GM18505 (cell line): ENCODE results near the gene CEL.

Experiments
- ATAC-seq: cut with Tn5 transposase; IDR thresholded peaks from one replicate; pipeline ENCODE4 v1.9.1; 2021; ENCODE audit not compliant: unreplicated experiment
- POLR2A ChIP-seq: IDR thresholded peaks from 4 replicates; pipeline ENCODE4 v1.6.1; 2011; ENCODE audit warnings: borderline replicate concordance; ENCODE audit not compliant: insufficient read depth, insufficient read length; ENCODE audit errors: extremely low read depth

Gene CEL

DNA sequence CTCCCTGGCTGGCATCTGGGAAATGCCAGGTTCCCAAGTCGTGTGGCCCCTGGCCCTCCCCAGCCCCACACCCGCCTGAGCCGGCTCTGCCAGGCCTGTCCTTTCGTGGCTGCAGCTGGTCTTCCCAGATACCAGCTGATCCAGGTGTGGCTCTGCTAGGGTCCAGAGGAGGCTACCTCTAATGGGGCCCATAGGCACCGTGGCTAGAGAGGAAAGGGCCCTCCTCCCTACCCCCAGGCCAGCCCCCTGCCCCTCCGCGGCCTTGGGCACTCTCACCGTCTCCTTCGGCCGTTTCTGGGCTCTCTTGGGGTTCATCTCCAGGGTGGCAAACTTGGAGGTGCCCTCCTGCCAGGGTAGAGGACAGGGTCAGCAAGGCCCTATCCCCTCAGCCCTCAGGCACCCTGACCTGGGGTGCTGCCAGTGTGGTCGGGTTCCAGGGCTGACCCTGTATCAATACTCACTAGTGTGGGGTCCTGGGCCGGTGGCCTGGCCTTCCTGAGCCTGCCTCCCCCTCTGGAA, 42.3 kb downstream of the CEL start:
- ATAC-seq, result no peak
- TF ChIP-seq POLR2A, result no peak

DNA sequence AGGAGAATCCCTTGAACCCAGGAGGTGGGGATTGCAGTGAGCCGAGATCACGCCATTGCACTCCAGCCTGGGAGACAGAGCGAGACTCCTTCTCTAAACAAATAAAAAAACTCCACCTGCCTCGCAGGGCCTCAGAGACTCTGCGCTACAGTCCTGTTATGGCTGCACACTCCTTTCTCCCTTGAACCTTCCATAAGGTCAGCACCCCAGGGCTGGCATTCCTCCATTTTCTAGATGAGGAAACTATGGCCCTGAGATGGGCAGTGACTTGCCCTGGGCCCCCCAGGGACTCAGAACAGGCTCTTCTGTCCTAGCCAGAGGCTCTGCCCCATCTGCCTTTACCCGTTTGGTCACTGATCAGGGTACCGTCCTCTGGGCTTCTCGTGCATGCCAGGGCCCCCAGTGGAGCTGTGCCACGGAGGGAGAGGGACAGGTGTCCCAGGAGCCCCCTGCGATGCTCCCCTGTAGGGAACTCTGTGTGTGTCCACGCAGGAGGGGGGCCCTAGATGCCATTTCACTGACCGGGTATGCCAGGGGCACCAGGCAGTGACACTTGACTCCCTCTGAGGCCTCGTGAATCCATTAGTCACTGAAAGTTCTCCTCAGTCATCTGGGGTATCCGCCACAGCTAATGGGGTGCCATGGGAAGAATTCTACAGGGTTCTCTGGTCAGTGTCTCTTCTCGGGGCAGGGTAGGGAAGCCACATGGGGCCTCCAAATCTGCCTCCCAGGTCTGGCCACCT, 43.1 kb downstream of the CEL start:
- no peak for ATAC-seq
- no peak for TF ChIP-seq POLR2A

DNA sequence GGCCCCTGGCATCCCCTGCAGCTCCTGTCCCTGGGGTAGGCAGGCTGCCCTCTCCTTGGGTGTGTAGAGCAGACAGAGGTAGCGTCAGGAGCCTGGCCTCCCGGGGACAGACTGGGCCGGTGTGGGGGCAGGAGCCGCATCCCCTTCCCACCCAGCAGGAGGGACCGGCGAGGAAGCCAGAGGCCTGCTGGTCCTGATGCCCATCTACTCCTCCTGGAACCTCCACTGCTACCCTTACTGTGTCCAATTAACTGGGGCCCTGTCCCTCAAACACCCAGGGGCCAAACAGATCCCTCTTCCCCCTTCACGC, 43.6 kb downstream of the CEL start:
- no peak for ATAC-seq

DNA sequence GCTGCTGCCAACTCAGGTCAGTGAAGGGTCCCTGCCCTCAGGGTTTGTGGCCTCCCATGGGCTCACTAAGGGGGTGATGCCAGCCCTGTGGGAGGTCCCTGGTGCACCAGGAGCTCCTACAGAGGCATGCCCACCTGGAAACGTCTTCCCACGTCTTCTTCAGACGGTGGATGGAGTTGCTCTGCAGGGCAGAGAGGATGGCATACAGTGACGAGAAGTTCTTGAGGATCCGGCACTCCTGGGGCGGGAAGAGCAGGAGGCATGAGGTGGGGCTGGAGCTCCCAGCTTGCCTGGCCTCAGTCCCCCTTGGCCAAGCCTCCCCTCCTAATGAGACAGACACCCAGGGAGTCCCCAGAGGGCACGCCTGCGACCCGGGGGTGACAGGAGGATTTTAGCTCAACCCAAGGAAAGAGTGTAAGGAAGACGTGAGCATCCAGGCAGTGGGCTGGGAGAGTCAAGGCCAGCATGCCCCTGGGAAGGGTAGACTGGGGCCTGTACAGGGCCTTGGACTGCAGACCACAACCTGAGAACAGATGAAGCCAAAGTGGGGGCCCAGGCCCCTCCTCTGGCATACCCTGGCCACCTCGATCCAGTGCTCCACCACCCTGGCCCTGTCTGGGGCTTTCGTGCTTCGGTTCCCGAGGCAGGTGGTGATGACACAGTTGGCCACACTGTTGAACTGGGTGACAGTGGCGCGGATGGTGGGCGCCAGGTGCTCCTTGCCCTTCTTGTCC, 44.9 kb downstream of the CEL start:
- no peak for TF ChIP-seq POLR2A
- no peak for ATAC-seq

More for the DNA sequence above, 43.6 kb downstream of the CEL start:
- no peak for TF ChIP-seq POLR2A

DNA sequence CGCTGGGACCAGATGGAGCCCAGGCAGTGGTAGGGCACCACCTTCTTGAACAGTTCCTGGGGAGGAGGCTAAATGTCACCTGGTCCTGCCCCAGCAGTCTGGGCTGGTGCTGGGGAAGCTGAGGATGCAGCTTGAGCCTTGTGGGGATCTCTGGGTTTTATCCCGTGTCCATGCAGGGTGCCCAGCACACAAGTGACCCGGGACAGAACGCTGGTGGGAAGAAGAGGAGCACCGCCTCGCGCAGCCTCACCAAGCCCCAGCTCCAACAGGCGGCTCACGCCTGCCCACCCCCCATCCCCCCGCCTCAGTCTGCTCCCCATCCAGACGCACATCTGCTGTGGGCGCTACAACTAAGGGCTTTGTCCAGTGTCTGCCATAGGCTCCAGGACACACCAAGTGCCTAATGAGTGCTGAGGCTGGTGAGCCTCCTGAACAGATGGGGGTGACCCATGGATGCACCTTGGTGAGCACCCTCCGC, 45.5 kb downstream of the CEL start:
- no peak for TF ChIP-seq POLR2A
- ATAC-seq, result no peak

DNA sequence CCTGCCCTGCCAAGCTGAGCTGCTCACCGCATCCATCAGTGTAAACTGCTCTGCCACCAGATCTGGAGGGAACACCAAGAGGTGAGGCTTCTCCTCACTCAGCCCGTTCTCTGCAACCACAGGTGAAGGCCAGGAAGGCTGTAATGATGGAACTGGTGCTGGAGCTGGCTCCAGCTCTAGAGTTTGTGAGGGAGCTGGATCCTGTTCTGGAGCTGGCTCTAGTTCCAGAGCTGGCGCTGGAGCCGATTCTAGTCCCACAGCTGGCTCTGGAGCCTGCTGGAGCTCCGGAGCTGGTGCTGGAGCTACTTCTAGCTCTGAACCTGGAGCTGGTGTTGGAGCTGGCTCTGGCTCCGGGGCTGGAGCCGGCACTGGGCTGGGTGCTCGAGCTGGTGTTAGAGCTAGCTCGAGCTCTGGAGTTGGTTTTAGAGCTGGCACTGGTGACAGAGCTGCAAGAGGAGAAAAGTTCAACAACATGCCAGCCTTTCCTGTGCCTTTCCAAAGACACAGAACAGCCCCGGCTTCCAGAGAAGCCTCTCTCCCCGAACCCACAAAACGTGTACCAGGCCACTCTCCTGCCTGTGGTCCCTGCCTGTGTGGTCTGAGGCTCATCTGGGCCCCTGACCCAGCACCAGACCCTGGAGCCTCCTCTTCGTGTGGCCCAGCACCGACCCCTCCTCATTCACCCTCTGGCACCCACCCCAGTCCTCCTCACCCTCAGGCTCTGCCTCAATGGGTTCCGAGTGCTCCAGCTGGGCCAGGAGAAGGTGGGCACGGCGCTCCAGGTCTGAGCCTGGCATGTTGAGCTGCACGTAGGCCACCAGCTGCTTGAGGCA, 46.4 kb downstream of the CEL start:
- TF ChIP-seq POLR2A, result no peak
- ATAC-seq, result no peak

DNA sequence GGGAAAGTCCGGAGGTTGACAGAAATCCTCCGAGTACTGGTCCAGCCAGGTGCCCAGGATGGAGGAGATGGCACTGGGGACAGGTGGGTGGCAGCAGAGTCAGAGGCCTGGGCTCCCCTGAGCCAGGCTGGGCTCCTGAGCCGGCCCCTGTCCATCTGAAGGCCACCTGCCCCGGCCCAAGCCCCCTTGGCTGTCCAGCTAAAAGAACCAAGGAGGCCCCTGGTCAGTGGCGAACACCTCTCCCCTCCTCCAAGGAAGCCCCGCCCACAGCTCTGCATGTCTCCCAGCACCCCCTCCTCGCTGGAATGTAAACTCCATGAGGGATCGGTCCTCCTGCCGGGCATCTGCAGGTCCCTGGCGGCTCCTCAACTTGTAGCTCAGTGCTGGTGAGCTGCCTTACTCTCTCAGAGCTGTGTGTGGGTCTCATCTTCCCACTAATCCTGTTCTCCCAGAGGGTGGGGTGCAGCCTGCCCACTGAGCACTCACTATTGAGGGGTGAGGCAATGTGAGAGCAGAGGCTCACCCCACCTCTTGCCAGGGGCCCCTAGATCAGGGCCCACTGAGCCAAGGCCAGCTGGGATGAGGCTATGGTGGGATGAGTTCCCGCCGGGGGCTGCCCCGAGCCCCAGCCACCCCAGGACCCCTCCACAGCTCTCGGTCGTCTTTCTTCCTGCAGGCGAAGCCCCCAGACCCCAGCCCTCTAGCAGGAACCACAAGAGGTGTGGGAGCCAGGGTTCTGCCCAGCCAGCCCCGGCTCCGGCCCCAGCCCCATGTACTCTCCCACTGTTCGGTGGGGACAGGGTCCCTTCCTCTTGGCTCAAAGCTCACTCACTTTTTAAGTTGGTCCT, 47.2 kb downstream of the CEL start:
- no peak for ATAC-seq
- no peak for TF ChIP-seq POLR2A

DNA sequence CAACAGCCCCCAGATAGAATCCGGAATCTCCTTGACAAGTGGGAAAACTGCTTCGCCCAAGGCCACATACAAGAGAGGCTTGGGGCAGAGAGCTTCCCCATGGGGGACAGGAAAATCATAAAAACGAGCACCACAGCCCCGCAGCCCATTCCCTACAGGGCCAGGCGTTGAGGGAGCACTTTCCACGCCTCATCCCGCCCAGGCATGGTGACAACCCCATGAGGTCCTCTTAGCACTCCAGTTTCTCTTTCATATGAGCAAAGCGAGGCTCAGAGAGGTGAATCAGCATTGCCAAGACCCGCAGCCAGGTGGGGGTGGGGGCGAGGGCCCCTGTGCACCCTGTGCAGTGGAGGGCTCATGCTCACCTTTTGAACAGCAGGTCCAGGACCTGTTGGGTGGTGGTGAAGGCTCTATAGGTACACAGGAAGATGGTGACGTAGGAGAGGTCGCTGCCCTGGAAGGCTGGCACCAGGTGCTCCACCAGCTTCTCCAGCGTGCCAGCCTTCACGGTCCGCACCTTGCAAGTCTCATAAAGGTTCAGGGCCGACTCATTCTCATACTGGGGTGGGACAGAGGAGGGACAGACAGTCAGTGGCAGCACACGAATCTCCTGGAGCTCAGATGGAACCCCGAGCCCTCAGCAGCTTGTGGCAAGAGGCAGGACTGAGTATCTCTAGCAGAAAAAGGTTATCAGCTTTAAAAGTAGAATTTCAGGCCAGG, 48.3 kb downstream of the CEL start:
- no peak for TF ChIP-seq POLR2A
- ATAC-seq, result no peak

DNA sequence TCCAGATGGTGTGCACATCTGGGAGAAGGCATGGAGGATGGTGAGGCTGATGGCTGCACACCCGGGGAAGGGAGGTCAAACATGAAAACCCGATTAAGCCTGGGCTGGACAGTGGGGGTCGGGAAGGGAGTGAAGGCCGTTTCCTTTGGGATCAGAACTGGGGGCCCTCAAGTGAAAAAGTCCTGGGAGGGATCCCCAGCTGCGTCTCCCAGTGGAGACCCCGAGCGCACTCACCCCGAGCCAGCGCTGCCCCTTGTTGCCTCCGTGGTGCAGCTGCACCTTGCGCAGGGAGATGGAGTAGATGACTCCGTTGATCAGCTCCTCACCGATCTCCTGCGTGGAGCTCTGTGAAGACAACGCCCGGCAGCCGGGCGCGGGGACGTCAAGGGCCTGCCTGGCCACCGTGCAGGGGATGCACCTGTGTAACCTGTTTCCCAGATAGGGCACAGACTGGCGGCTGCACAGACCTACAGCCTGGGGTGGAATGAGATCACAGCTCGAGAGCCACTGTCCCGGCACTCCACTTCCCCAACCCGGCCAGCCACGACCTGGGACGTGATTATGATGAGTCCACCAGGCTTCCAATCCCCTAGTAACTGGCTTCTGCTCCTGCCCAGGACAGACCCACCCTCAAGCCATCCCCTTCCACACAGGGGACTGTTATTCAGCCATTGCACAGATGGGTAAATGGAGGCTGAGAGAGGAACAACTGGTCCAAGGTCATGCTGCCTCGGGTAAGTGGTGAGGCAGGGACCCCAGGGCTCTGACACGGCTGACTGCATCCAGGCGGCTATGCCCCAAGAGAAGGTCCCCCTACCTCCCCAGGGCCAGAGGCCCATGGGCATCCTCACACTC, 50.3 kb downstream of the CEL start:
- TF ChIP-seq POLR2A, result no peak
- ATAC-seq, result no peak

DNA sequence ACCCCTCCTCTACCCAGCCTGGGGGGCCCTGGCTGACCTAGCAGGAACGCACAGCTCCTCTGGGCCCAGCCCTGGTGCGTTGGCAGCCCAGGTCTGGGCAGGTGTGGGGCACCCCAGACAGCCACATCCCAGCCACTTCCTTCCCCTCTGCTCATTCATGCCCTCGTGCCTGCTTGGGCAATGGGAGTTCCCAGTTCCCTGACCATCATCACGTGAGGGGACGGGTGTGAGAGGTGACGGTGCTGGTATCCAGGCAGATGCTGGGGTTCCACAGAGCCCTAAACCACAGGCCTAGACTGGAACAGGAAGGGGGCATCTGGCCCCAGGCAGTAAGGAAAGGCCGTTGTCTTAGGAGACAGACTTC, 50.9 kb downstream of the CEL start:
- TF ChIP-seq POLR2A, result peak; percentile 15
- ATAC-seq, result no peak
